ENCODE measurements around the gene MARCO. TPM values are rescaled to one million over a fixed set of nuclear protein-coding genes. Genes with fewer than 3 reads are reported as not detected.
A peak's percentile ranks its signal among the peaks of the same experiment; 100 is the strongest.

The MARCO gene
- total RNA-seq, 1 donor: not detected

DNA sequence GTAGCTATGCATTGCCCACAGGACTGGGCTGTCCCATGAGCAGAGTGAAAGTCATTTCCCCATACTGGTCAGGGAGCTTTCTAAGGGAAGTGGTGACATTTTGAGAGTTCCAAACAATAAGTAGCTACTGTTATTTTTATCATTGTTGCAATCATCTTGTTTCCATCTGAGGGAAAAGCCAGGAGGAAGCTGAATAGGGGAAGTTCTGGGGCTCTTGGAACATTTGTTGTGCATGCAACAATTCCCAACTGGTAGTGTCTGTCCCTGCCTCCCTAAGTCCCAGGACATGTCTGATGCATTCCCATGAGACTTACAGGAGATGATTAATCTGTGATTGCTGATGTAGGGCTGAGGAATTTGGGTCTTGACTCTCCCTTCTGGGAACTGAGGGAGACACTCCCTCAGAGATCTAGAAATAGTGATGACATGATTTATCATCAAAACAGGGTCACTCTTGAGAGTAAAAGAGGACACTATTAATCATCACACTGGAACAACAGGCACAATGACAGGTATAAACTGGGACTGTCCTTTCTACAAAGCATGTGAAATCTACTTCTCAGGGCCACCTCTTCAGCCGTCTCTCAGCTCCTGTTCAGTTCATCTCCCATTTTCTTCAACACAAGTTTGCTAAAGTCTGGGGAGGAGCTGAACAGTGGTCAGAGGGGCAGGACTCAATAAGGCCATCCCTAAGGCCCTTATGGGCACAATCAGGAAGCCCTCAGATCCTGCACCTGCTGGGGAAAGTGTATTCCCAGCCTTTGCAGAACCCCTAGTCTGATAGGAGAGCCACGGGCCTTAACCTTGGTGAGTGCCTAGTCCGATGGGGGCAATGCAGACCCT, 28.0 kb upstream of the MARCO start:
- DNase-seq (ENCODE audit: low read depth): peak; percentile 1
- TF ChIP-seq, protein P1, sequence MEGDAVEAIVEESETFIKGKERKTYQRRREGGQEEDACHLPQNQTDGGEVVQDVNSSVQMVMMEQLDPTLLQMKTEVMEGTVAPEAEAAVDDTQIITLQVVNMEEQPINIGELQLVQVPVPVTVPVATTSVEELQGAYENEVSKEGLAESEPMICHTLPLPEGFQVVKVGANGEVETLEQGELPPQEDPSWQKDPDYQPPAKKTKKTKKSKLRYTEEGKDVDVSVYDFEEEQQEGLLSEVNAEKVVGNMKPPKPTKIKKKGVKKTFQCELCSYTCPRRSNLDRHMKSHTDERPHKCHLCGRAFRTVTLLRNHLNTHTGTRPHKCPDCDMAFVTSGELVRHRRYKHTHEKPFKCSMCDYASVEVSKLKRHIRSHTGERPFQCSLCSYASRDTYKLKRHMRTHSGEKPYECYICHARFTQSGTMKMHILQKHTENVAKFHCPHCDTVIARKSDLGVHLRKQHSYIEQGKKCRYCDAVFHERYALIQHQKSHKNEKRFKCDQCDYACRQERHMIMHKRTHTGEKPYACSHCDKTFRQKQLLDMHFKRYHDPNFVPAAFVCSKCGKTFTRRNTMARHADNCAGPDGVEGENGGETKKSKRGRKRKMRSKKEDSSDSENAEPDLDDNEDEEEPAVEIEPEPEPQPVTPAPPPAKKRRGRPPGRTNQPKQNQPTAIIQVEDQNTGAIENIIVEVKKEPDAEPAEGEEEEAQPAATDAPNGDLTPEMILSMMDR (IDR thresholded peaks at IDR 0.05; ENCODE audit: insufficient read depth, low read length): no peak
- no peak overlapping the region for H3K4me3 ChIP-seq (ENCODE audit: low read depth, low read length)

DNA sequence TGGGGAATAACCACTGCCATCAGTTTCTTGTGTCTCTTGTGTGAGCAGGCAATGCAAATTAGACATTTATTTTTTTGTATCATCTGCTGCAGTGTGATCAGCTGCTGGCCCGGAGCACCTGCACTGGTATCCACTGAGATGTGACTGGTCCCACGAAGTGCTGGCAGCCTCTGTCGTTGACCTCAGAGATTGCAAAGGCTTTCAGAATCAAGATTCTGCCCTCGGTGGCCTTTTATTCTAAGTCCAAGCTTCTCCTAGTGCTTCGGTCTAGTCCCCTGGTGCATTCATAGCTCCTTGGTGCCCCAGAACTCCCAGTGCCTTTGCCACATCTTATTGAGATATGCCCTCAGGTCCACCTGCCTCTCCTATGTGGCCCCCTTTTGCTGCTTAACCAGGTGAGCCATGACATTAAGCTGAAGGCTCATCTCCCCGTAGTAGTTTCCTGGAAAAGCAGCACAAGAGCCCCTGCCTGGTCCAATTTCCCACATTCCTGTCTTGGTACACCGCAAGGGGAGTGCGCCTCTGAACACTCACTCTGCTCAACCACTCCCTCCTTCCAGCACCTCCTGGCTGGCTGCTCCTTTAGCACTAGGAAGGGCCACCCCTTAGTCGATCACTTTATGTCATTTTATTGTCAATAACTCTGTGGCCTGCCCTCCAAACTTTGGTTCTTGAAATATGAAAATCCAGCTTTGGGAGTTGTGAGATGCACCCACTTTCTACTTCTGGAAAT, 27.1 kb upstream of the MARCO start:
- no peak for DNase-seq (ENCODE audit: low read depth)
- no peak overlapping the region for H3K4me3 ChIP-seq (ENCODE audit: low read depth, low read length)
- TF ChIP-seq, protein P1 (IDR thresholded peaks at IDR 0.05; ENCODE audit: insufficient read depth, low read length): no peak

DNA sequence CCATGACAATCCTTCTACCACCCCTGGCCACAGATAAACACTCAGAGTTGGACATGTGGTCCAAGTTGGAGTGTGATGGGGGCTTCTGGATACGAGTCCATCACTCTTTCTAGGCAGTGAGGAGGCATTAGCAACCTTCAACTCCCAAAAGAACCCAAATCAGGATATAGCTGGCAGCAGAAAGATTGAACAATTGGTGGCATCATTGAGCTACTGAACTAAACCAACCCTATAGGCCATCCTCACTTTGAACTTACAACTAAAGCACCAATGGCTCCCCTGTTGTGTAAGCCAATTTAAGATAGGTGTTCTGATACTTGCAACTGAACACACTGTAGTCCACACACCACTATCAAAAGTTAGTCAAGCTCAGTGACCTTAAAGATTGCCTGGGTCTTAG, 24.0 kb upstream of the MARCO start:
- DNase-seq (ENCODE audit: low read depth): no peak
- H3K4me3 ChIP-seq (ENCODE audit: low read depth, low read length): no peak overlapping the region
- TF ChIP-seq, protein P1 (IDR thresholded peaks at IDR 0.05; ENCODE audit: insufficient read depth, low read length): no peak

DNA sequence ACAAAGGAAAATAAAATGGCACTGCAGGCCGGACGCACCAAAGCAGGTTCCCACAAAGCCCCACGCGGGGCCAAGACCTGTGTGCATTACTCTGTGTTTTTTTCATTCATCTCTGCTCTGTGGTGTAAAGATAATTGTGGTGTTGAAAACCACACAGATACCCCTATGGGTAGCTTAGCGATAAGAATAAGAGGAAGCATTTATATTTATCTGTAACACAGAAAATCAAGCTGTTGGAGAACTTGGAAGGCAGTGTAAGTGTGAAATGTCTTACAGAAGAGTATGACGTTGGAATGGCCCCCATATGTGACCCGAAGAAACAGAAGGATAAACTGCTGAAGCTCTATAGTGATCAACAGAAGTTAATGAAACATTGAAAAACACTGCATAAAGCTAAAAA, 20.3 kb upstream of the MARCO start:
- H3K4me3 ChIP-seq (ENCODE audit: low read depth, low read length): no peak overlapping the region
- TF ChIP-seq, protein P1 (IDR thresholded peaks at IDR 0.05; ENCODE audit: insufficient read depth, low read length): no peak
- no peak for DNase-seq (ENCODE audit: low read depth)

DNA sequence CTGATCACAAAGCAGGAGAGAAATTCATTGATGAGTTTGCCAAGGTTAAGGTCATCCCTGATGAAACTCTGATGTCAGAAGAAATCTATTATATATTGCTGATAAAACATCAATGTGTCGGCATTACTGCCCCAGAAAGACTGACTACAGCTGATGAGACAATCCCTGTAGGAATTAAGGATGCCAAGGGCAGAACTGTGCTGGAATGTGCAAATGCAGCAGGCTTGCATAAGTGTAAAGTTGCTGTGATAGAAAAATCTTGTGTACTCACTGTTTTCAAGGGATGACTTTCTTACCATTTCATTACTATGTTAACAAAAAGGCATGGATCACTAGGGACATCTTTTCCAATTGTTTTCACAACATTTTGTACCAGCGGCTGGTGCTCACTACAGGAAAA, 19.7 kb upstream of the MARCO start:
- no peak overlapping the region for H3K4me3 ChIP-seq (ENCODE audit: low read depth, low read length)
- TF ChIP-seq, protein P1 (IDR thresholded peaks at IDR 0.05; ENCODE audit: insufficient read depth, low read length): no peak
- no peak for DNase-seq (ENCODE audit: low read depth)

DNA sequence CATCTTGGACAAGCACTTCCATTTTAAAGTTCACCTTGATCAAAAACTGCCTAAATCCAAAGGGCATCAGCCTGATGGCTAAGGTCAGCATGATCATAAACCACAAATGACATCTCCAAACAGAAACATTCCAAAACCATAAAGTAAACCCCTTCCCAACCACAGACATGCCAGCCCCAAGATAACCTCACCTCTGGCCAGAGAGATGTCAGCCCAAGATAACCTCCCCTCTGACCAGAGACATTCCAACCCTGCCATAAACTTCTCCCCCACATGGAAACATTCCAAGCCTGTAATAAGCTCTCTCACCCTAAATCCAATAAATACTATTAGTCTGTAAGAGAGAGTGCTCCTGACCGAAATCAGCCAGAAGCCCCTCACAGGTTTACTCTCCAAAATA, 18.6 kb upstream of the MARCO start:
- TF ChIP-seq, protein P1 (IDR thresholded peaks at IDR 0.05; ENCODE audit: insufficient read depth, low read length): no peak
- DNase-seq (ENCODE audit: low read depth): no peak
- H3K4me3 ChIP-seq (ENCODE audit: low read depth, low read length): no peak overlapping the region

All from fibroblast of the aortic adventitia (primary cell).